GM12872 (cell line): ENCODE measurements around the gene RASSF10.

ENCODE experiments used
- TF ChIP-seq, protein P1 (sequence below): IDR thresholded peaks from 3 replicates; pipeline ENCODE4 v1.5.1; 2011; ENCODE audit warnings: low read depth, mild to moderate bottlenecking, low read length, moderate library complexity; ENCODE audit not compliant: insufficient read depth

RASSF10 gene

DNA sequence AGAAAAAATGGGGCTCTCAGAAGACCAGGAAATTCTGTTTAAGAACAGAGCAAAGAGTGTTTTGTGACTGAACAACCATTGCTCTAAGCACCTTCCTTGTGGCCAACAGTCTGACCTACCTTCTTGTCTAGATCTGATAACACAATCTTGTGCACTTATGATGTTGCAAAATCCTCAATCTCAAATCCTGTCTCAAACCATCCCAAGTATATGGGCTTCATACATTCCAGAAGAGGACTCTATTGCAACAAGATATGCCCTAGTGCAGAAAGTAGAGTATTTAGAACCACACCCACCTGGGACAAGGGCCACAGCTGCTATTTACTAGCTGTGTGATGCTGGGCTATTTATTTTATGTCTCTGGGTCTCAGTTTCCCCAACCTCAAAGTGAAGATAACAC is 27.1 kb downstream of the RASSF10 start:
- TF ChIP-seq, protein P1, sequence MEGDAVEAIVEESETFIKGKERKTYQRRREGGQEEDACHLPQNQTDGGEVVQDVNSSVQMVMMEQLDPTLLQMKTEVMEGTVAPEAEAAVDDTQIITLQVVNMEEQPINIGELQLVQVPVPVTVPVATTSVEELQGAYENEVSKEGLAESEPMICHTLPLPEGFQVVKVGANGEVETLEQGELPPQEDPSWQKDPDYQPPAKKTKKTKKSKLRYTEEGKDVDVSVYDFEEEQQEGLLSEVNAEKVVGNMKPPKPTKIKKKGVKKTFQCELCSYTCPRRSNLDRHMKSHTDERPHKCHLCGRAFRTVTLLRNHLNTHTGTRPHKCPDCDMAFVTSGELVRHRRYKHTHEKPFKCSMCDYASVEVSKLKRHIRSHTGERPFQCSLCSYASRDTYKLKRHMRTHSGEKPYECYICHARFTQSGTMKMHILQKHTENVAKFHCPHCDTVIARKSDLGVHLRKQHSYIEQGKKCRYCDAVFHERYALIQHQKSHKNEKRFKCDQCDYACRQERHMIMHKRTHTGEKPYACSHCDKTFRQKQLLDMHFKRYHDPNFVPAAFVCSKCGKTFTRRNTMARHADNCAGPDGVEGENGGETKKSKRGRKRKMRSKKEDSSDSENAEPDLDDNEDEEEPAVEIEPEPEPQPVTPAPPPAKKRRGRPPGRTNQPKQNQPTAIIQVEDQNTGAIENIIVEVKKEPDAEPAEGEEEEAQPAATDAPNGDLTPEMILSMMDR = no peak

GRCh38 chr11:13038366-13038765 is 29.2 kb downstream of the RASSF10 start:
- TF ChIP-seq, protein P1 = no peak

DNA sequence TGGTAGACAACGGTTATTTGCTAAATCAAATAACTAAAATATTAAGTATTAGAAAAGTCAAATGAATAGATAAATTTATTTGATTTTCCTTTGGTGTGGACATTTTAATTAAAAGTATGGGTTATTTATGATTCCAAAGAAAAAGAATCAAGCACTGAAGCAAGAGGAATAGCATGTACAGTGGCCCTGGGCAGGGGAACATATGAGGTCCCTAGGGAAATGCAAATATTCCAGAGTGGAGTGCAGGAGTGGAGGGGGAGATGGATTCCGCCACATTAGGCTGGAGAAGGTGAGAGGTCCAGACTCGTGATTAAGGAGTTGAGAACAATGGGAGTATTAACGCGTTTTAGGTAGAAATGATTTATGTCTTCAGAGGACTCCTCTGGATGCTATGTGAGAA is 30.0 kb downstream of the RASSF10 start:
- TF ChIP-seq, protein P1 = no peak

DNA sequence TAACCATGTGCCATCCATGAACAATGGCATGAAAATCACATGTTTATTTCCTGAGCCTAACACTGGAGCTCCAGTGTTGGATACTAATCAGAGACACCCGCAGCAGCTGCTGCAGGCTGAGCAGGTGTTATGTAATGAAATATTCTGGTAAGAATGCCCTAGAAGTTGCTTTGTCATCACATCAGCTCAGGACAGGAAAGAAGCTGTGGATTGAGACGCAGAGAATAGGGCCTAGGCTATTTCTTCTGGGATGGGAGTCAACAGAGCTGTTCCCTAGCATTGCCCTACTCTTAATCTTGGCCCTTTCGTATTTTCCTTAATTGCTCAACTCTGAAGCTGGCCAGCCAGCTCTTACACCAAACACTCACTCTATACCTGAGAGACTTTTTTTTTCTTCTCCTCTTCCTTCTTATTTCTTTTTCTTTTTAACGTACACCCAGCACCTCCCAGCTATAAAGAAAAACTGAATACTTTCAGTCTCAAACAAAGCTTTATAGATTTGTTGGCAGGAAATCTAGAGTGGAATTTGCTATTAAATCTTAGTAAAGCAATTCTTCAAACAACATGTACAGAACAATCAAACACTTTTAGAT is 31.9 kb downstream of the RASSF10 start:
- TF ChIP-seq, protein P1 = no peak

DNA sequence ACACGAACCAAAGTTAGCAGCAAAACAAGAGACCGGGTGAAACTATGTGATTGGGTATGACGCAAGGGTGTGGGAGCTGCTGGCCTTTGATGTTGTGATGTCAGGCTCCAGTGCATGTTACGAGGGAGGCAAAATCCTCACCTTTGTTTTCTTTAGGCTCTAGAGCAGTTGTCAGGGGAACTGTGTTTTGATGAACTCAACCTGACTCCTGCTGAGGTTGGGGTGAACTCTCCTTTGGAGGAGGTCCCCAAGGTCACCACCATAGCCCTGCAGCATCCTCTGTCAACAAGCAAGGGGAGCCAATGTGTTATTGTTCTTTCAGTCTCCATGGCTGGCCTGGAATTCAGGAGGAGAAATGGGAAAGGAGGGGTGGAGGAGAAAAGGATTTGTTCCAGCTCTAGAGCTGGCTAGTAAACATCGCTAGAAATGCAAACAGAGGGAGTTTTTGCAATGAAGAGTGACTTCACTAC is 33.8 kb downstream of the RASSF10 start:
- TF ChIP-seq, protein P1 = no peak

DNA sequence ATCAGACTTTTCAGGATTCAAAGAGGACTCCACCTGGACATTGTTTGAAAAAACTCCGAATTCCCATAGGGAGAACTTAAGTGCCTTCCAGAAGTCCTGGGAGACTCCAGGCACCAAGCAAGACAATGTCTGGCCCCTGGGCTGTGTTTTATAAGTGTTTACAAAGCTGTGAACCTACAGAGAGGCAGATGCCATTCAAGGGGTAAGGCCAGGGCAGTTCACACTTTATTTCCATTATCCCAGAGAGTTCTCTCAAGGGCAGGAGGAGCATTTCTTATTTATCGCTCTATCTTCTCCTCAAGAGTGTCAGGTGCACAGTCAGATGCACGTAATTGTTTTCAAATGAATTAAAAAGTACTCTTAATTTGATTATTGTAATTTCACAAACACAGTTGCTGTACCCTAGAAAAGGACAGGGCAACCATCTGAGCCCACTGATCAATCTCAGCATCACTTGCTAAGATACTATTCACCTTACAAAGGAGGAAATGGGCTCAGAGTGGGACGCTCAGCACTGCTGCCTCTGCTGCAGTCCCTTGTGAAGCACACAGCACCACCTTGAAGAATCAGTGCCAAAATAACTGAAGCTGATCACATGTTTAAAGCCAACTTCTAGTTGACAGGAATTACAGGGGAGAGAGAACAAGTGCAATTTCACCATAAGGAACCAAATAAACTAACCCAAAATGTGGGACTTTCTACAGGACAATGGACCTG is 35.0 kb downstream of the RASSF10 start:
- TF ChIP-seq, protein P1 = no peak

DNA sequence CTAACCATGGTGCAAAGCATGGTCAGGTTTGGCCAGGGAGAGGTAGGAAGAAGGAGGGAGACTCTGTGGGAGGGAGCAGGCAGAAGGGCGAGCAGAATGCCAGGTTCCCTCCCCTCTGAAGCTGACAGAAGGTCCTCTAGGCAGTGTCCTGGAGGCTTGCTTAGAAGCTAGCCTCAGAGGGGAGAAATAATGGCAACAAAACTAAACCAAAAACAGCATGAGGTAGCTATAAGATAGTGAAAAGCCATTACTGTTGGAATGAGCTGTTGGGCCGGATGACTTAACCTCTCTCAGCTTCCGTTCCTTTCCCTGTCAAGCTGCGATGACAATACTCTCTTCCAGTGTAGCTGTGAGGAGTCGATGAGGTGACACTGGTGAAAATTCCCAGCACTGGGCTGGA is 36.6 kb downstream of the RASSF10 start:
- TF ChIP-seq, protein P1 = no peak
